ENCODE measurements around the gene LAMA2.

The LAMA2 gene

DNA sequence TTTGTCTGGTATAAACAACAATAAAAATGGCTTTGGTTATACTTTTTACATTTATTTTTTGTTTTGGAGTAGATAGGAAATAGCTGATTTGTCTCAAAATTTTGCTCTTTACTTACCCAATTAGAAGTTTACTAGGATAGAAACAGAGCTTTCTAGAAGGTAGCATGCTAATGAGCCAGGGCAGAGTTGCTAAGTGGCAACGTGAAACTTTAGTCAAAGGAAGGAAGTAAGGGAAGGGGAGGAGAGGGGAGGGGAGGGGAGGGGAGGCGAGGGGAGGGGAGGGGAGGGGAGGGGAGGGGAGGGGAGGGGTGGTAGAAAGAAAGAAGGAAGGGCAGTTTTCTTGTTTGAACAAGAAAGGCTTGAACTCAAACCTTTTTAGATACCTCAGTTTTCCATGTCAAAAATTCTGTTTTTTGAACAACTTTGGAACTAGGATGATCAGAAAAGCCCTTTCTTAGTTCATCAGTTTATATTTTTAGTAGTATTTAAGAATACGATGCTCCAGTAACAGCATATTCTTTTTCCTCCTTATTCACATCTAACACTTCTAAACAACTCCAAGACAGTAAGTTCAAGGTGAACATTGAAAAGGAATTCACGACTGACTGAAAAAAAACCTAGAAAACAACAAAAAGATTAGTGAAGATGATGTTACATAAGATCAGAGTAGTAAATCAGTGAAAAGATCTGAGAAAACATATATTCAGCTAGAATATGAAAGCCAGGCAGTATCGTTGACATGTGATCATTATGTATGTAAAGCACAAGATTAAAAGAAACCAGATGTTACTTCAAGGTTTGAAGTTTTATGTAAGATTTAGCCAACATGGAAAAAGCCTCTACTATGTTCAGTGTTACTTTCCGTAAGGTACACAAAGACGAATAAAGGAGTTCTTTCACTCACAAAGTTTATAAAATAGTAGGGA is 563.6 kb downstream of the LAMA2 start:
- TF ChIP-seq, protein P1, sequence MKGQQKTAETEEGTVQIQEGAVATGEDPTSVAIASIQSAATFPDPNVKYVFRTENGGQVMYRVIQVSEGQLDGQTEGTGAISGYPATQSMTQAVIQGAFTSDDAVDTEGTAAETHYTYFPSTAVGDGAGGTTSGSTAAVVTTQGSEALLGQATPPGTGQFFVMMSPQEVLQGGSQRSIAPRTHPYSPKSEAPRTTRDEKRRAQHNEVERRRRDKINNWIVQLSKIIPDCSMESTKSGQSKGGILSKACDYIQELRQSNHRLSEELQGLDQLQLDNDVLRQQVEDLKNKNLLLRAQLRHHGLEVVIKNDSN (IDR thresholded peaks at IDR 0.05) = no peak
- TF ChIP-seq CEBPB (IDR thresholded peaks at IDR 0.05) (no peak), RAD21 (IDR thresholded peaks at IDR 0.05; ENCODE audit: low read depth) (no peak), FOXM1 (IDR thresholded peaks at IDR 0.05; ENCODE audit: borderline replicate concordance, low read depth) (no peak), YY1 (IDR thresholded peaks at IDR 0.05; ENCODE audit: low read depth) (no peak), ZBTB7A (IDR thresholded peaks at IDR 0.05; ENCODE audit: low read depth) (no peak), EP300 (IDR thresholded peaks at IDR 0.05; ENCODE audit: borderline replicate concordance) (no peak), TEAD4 (IDR thresholded peaks at IDR 0.05) (no peak), CREB1 (IDR thresholded peaks at IDR 0.05; ENCODE audit: low read depth) (no peak), NFIC (IDR thresholded peaks at IDR 0.05) (no peak), TAF1 (IDR thresholded peaks at IDR 0.05; ENCODE audit: low read depth) (no peak)
- TF ChIP-seq, protein P2, sequence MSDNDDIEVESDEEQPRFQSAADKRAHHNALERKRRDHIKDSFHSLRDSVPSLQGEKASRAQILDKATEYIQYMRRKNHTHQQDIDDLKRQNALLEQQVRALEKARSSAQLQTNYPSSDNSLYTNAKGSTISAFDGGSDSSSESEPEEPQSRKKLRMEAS (IDR thresholded peaks at IDR 0.05) = no peak
- TF ChIP-seq, protein P3, sequence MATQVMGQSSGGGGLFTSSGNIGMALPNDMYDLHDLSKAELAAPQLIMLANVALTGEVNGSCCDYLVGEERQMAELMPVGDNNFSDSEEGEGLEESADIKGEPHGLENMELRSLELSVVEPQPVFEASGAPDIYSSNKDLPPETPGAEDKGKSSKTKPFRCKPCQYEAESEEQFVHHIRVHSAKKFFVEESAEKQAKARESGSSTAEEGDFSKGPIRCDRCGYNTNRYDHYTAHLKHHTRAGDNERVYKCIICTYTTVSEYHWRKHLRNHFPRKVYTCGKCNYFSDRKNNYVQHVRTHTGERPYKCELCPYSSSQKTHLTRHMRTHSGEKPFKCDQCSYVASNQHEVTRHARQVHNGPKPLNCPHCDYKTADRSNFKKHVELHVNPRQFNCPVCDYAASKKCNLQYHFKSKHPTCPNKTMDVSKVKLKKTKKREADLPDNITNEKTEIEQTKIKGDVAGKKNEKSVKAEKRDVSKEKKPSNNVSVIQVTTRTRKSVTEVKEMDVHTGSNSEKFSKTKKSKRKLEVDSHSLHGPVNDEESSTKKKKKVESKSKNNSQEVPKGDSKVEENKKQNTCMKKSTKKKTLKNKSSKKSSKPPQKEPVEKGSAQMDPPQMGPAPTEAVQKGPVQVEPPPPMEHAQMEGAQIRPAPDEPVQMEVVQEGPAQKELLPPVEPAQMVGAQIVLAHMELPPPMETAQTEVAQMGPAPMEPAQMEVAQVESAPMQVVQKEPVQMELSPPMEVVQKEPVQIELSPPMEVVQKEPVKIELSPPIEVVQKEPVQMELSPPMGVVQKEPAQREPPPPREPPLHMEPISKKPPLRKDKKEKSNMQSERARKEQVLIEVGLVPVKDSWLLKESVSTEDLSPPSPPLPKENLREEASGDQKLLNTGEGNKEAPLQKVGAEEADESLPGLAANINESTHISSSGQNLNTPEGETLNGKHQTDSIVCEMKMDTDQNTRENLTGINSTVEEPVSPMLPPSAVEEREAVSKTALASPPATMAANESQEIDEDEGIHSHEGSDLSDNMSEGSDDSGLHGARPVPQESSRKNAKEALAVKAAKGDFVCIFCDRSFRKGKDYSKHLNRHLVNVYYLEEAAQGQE (IDR thresholded peaks at IDR 0.05; ENCODE audit: low read depth) = no peak

DNA sequence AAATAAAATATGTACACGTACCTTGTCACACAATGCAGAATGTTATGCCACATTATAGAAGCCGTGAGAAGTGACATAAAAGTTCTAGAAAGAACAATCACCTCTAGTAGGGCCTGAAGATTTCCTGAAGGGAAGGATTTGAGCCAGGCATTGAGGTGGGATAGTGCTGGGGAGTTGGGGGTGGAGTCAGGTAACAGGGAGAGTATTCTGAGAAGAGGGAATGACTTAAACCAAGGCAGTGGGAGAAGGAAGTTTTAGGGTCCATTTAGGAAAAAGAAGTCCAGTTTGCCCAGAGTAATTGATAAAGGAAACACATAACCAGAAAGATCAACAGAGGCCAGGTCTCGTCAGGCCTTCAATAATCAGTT is 564.2 kb downstream of the LAMA2 start:
- no peak for TF ChIP-seq CREB1 (IDR thresholded peaks at IDR 0.05; ENCODE audit: low read depth)

DNA sequence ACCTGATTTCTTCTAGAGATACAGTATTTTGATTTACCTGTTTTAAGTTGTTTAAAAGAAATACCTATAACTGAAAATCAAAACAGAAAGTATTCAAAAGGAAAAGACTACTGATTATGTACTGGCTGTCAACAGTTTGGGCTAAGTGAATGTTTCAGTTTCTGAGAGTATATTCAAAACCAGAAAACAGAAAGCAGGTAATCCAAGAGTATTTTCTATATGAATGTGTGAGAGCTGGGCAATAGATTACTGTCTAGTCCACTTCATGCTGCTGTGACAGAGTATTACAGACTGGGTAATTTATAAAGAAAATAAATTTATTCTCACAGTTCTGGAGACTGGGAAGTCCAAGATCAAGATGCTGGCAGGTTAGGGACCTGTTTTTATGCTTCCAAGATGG is 566.0 kb downstream of the LAMA2 start:
- no peak for TF ChIP-seq CEBPB (IDR thresholded peaks at IDR 0.05)

DNA sequence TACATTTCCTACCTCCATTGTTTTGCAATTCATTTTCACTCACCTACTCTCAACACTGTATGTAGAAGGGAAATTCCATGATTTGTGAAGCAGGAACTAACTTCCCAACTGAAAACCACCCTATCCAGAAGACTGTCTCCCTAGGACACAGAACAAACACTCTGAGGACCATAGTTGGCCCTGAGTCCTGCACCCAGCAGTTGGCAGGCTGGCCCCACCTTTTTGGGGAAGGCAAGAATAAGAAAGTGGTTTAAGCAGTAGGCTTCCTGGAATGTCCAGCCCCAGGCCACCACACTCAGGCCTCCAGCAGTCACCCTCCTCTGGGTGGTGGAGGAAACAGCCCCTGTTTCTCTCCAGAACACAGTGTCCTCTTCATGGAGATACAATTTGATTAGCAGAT is 568.2 kb downstream of the LAMA2 start:
- TF ChIP-seq FOXM1 (IDR thresholded peaks at IDR 0.05; ENCODE audit: borderline replicate concordance, low read depth) (no peak), NFIC (IDR thresholded peaks at IDR 0.05) (no peak), CREB1 (IDR thresholded peaks at IDR 0.05; ENCODE audit: low read depth) (no peak), CEBPB (IDR thresholded peaks at IDR 0.05) (no peak)
- TF ChIP-seq, protein P3 (IDR thresholded peaks at IDR 0.05; ENCODE audit: low read depth) = no peak

DNA sequence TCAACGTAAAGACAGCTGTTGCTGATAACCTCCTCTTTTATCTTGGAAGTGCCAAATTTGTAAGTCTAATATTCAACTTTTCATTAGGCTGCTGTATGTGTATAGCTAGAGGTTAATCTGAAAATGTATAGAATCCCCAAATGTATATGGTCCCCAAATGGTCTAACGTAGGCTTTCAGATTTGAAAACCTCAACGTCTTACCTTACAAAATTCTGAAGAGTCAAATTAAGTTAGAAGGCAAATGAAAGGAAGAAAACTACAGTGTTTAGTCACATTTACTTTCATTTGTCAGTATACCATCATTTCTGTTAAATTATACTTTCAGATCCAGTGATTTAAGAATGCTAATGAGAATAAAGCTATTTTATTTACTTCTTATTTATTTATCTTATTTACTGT is 570.1 kb downstream of the LAMA2 start:
- TF ChIP-seq, protein P2 (IDR thresholded peaks at IDR 0.05) = no peak
- no peak for TF ChIP-seq EGR1 (IDR thresholded peaks at IDR 0.05)
- no peak for TF ChIP-seq TAF1 (IDR thresholded peaks at IDR 0.05; ENCODE audit: low read depth)
- TF ChIP-seq CEBPB (IDR thresholded peaks at IDR 0.05) = no peak
- TF ChIP-seq CREB1 (IDR thresholded peaks at IDR 0.05; ENCODE audit: low read depth) = no peak
- no peak for TF ChIP-seq EP300 (IDR thresholded peaks at IDR 0.05; ENCODE audit: borderline replicate concordance)
- no peak for TF ChIP-seq RAD21 (IDR thresholded peaks at IDR 0.05; ENCODE audit: low read depth)
- no peak for TF ChIP-seq NFIC (IDR thresholded peaks at IDR 0.05)
- TF ChIP-seq YY1 (IDR thresholded peaks at IDR 0.05; ENCODE audit: low read depth) = no peak
- TF ChIP-seq, protein P1 (IDR thresholded peaks at IDR 0.05) = no peak
- TF ChIP-seq, protein P3 (IDR thresholded peaks at IDR 0.05; ENCODE audit: low read depth) = no peak
- TF ChIP-seq TCF12 (IDR thresholded peaks at IDR 0.05; ENCODE audit: low read depth) = no peak
- TF ChIP-seq ZBTB7A (IDR thresholded peaks at IDR 0.05; ENCODE audit: low read depth) = no peak
- TF ChIP-seq TEAD4 (IDR thresholded peaks at IDR 0.05) = no peak
- TF ChIP-seq FOXM1 (IDR thresholded peaks at IDR 0.05; ENCODE audit: borderline replicate concordance, low read depth) = no peak
